NCI-H510A (cell line): Measurements from ENCODE around the gene HBD.

ENCODE experiments used
- DNase-seq: peaks from one replicate; lab custom pipeline; 2025; lab: John Stamatoyannopoulos, UW

Gene HBD

GRCh38 chr11:5232821-5233220 lies 1.5 kb downstream of the HBD start:
- DNase-seq, result no peak

- no peak for DNase-seq
These were observed 2.1 kb downstream of the HBD start for GRCh38 chr11:5232176-5232575.

DNA sequence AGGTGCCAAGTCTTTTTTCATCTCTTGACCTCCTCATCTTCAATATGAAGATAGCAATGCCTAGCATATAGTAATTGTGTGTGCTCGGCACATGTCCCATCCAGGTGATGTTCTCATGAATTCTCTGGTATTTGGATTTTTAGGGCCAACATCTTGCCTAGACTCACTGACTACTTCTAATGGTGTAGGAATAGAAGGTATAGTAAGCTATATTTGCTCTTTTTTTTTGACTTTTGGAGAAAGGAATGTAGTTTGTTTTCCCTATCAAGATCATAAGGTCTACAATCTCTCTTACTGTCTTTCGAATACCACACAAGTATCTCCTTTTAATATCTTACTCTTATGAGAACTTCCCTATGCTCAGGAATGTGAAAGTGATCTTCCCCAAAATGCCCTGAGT lies 3.2 kb downstream of the HBD start:
- no peak for DNase-seq

DNA sequence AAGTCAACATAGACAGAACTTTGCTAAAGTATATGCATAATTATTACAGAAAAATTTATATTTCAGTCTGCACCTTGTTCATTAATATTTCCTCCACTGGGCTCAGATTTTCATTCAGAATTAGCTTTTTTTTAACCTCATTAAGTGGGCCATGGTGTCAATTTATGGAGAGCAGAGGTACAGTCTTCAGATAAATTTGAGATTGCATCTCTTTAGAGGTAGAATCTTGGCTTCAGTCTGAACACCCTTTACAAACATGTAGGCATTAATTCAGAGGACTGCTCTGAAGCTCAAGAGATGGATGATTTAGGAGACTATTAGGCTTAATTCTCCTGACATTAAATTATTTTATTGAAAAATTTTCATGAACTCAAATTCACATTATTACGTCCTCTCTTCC lies 4.0 kb downstream of the HBD start:
- DNase-seq, result no peak

DNA sequence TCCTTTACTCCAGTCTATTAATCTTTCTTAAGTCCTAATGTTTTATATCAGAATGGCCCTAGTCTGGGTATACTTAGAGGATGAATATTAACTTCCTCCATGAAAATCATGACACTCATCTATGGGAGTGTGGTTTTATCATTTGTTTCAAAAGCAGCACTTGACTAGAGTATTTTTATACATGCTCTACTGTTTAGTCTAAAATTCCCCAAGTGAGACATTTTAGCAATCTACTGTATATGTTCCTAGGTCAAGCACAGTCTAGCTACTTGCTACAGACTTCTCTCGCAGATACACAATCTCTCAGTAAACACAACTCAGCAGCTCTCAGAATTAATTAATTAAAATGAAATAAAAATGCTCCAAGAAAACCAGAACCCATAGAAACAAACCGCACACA lies 4.5 kb downstream of the HBD start:
- no peak for DNase-seq

DNA sequence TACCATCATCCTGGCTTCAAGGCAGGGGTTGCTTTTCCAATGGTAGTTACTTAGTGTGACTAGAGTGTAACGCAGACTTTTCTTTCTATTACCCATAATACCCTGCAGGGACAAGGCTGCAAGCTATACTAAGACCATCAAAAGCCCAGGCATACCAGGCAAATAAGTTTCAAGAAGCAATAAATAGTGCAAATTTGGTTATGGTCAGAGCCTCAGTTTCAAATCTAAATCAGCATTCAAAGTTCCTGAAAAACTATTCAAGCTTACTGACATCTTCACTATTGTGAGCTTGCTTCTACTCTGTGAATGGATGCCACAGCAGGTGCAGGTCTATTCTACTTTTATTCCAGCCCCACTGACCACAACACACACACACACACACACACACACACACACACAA lies 4.9 kb downstream of the HBD start:
- DNase-seq, result no peak

- no peak for DNase-seq
These were observed 6.2 kb downstream of the HBD start for GRCh38 chr11:5228124-5228523.

- DNase-seq, result no peak
These were observed 6.6 kb downstream of the HBD start for GRCh38 chr11:5227681-5228080.

- no peak for DNase-seq
These were observed 7.5 kb downstream of the HBD start, which contains the start of gene HBB for GRCh38 chr11:5226732-5227310. Gene HBB (minus strand): TSS chr11:5227071. CDS start chr11:5227021, 50 bp downstream.

DNA sequence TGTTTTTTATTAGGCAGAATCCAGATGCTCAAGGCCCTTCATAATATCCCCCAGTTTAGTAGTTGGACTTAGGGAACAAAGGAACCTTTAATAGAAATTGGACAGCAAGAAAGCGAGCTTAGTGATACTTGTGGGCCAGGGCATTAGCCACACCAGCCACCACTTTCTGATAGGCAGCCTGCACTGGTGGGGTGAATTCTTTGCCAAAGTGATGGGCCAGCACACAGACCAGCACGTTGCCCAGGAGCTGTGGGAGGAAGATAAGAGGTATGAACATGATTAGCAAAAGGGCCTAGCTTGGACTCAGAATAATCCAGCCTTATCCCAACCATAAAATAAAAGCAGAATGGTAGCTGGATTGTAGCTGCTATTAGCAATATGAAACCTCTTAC lies 8.8 kb downstream of the HBD start:
- no peak for DNase-seq

DNA sequence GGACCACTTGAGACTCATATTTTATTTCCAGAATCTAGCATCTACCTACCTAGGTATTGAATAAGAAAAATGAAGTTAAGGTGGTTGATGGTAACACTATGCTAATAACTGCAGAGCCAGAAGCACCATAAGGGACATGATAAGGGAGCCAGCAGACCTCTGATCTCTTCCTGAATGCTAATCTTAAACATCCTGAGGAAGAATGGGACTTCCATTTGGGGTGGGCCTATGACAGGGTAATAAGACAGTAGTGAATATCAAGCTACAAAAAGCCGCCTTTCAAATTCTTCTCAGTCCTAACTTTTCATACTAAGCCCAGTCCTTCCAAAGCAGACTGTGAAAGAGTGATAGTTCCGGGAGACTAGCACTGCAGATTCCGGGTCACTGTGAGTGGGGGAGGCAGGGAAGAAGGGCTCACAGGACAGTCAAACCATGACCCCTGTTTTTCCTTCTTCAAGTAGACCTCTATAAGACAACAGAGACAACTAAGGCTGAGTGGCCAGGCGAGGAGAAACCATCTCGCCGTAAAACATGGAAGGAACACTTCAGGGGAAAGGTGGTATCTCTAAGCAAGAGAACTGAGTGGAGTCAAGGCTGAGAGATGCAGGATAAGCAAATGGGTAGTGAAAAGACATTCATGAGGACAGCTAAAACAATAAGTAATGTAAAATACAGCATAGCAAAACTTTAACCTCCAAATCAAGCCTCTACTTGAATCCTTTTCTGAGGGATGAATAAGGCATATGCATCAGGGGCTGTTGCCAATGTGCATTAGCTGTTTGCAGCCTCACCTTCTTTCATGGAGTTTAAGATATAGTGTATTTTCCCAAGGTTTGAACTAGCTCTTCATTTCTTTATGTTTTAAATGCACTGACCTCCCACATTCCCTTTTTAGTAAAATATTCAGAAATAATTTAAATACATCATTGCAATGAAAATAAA lies 9.5 kb downstream of the HBD start:
- no peak for DNase-seq

DNA sequence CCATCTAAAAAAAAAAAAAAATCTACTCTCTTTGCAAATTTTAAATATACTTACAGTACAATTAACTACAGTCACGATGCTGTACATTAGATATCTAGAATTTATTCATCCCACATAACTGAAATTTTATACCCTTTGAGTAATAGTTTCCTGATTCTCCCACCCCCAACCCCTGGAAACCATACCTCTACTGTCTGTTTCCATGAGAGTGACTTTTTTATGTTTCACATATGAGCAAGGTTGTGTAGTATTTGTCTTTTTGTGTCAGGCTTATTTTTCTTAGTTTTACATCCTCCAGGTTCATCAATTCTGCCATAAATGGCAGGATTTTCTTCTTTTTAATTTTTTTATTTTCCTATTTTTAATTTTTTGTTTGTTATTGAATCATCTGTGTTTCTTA lies 10.6 kb downstream of the HBD start:
- DNase-seq, result no peak

DNA sequence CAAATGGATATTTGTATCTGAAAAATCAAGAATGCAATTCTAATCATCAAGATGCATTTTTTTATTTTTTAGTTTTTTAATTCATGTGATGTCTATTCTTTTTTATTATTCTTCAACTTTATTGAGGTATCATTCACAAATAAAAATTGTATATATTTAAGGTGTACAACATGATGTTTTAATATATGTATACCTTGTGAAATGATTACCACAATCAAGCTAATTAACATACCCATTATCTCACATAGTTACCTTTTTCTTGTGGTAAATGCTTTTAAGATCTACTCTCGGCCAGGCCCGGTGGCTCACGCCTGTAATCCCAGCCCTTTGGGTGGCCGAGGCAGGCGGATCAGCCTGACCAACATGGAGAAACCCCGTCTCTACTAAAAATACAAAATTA lies 11.1 kb downstream of the HBD start:
- DNase-seq, result no peak

GRCh38 chr11:5210376-5210885 lies 23.9 kb downstream of the HBD start:
- no peak for DNase-seq

GRCh38 chr11:5204787-5205186 lies 29.5 kb downstream of the HBD start:
- DNase-seq, result no peak

GRCh38 chr11:5203366-5203765 lies 30.9 kb downstream of the HBD start:
- DNase-seq, result no peak

DNA sequence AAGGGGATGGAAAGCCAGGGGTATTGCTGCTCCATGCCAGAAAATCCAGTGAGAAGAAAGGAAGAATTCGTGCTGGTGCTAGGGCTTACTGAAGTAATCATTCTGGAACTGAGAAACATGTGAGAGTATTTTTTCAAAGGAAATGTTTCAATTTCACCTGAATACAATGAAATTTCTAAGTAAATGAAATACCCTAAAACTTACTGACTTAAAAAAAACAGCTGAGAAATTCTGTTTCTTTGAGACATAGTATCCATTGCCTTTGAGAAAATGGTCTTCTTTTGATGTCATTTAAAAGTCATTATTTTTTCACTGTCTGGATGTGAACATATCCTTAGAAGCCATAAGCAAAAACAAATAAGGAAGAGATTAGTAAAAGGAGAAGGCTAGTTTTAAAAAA lies 33.7 kb downstream of the HBD start, which contains the start of gene OR51V1:
Gene OR51V1 (minus strand): TSS at position 101 of the 400 bp plus-strand sequence. CDS start 0 bp downstream, at position 101.
- DNase-seq, result no peak

DNA sequence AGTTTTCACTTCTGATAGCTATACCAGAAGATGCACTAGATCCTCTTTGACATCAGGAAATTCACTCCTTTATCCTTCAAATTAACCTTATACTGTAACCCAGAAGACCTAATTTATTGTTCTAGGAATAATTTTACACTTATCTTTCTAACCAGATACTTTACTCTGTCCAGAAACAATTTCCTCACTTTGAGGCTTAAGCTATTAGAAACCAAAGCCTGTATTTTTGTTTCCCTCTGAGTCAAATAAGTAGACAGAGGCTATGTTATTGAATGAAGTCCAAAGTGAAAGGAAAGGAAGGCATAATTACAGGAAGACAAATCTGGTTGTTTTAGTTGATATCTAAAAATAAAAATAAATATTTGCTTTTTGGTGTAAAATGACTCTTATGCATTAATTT lies 36.0 kb downstream of the HBD start:
- no peak for DNase-seq

GRCh38 chr11:5197536-5197935 lies 36.7 kb downstream of the HBD start:
- DNase-seq, result no peak

DNA sequence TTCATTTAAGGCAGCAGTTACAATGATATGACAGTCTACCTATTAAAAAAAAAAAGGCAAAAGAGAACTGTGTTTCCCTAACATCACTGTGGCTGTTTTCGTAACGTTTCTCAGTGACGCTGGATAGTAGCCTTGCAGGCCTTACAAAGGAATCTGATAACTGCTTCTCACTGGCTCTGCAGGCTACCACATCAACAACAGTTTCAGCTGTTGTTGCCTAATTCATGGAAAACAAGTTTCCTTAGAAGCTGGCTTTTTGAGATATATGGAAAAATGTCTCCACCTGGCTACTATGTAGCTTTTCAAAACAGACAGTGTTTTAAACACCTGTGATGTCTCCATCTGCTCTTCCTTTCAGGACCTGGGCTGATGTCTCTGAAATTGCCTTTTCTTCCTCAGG lies 37.6 kb downstream of the HBD start:
- no peak for DNase-seq

GRCh38 chr11:5196067-5196466 lies 38.2 kb downstream of the HBD start:
- DNase-seq, result no peak

DNA sequence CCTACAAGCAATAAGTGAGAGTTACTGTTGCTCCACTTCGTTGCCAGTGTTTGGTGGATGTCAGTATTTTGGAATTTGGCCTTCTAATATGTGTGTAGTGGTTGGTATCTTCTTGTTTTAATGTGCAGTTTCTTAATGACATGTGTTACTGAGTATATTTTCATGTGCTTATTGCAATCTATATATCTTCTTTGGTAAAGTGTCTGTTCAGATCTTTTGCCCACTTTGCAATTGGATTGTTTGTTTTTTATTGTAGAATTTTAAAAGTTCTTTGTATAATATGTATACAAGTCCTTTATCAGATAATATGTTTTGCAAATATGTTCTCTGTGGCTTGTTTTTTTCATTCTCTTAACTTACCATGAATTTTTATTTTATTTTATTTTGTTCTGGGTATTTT lies 41.5 kb downstream of the HBD start:
- DNase-seq, result no peak

DNA sequence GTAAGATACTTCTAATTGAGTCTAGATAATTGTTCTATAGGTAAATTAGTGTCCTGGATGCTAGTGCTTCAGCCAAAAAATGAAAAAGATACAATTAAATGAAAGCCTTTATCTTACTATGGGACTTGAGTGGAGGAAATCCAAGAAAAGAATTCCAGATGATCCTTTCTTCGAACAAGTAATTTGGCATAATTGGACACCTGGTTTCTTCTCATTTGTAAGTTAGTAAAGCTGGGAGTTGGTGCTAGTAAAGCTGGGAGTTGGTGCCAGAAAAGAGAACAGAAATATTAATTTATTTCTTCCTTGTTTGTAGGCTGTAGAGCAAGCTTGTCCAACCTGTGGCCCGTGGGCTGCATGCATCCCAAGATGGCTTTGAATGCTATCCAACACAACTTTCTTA lies 46.1 kb downstream of the HBD start:
- DNase-seq, result no peak
